Kidney (tissue), 14 donors: ENCODE results near the gene PXDN. TPM values are rescaled to one million over a fixed set of nuclear protein-coding genes. Genes with fewer than 3 reads are reported as not detected.

Source experiments
- DNase-seq, 5 donors: peaks; one replicate each; pipeline ENCODE4 v3.0.0-alpha.2; 2013 to 2020
- FAIRE-seq: peaks from 2 replicates; lab custom pipeline; 2012; peaks lifted over from hg19 to GRCh38; lab: Jason Lieb, UNC
- H3K27ac ChIP-seq, 2 donors: one replicate each; pipeline ENCODE4 v1.7.0; 2013; ENCODE audit warnings: low read depth in 2 of 2, low read length in 2 of 2, inconsistent platforms in 1 of 2
- H3K27me3 ChIP-seq: one replicate; pipeline ENCODE4 v1.7.1; 2013; ENCODE audit warnings: low read length, inconsistent platforms; ENCODE audit not compliant: control insufficient read depth, insufficient read depth
- H3K36me3 ChIP-seq, 3 donors: one replicate each; pipeline versions ENCODE4 v1.7.0 to v1.7.1; 2013; ENCODE audit warnings: low read length in 3 of 3, control low read depth in 1 of 3, inconsistent platforms in 1 of 3; ENCODE audit not compliant: insufficient read depth in 3 of 3, control insufficient read depth in 2 of 3
- H3K4me1 ChIP-seq, 3 donors: one replicate each; pipeline versions ENCODE4 v1.7.0 to v1.7.1; 2013; ENCODE audit warnings: low read length in 3 of 3, inconsistent platforms in 1 of 3, low read depth in 1 of 3; ENCODE audit not compliant: control insufficient read depth in 2 of 3, insufficient read depth in 2 of 3
- H3K4me3 ChIP-seq, 3 donors: one replicate each; pipeline versions ENCODE4 v1.7.0 to v1.8.1; 2013; ENCODE audit warnings: low read length in 3 of 3, control low read depth in 1 of 3, inconsistent platforms in 1 of 3
- H3K9ac ChIP-seq, 3 donors: one replicate each; pipeline versions ENCODE4 v1.7.0 to v1.7.1; 2013; ENCODE audit warnings: low read length in 3 of 3, control low read depth in 1 of 3, inconsistent platforms in 1 of 3
- H3K9me3 ChIP-seq, 3 donors: one replicate each; pipeline versions ENCODE4 v1.7.0 to v1.7.1; 2013; ENCODE audit warnings: low read length in 3 of 3, control low read depth in 1 of 3, inconsistent platforms in 1 of 3; ENCODE audit not compliant: control insufficient read depth in 2 of 3, insufficient read depth in 1 of 3
- intact Hi-C: fragments of 100-400 bp; cut with DNase I; formaldehyde crosslinking; loops from one replicate; pipeline ENCODE4 v1.11.1; 2022
- polyA plus RNA-seq: library from polyadenylated mRNA; stranded (reverse); fragments of 350-450 nt; fragmentation: Illumina TruSeq; extraction: RNeasy Lipid Tissue Mini Kit (QIAGEN cat#74804); gene quantifications from one replicate; pipeline ENCODE4 v1.2.3, GENCODE V29; 2014; ENCODE audit warnings: low read depth, low replicate concordance; ENCODE audit not compliant: insufficient read depth
- total RNA-seq: library from RNA; stranded (reverse); fragmentation: NEBNext Ultra II Directional; extraction: Animal tissue kit (Norgen Biotek cat#: 25700); gene quantifications from one replicate; pipeline ENCODE4 v1.2.1, GENCODE V29; 2021
- TF ChIP-seq, protein P1 (sequence below): IDR thresholded peaks from 3 replicates; pipeline ENCODE4 v1.5.1; 2012; ENCODE audit warnings: mild to moderate bottlenecking, moderate library complexity, borderline replicate concordance; ENCODE audit not compliant: insufficient read depth; ENCODE audit errors: extremely low read depth
- donor health status: control.
- donor health status: control.
- donor health status: control.
- donor health status: control.
- donor health status: control.
- donor health status: DM: yes; HTN: yes; CAD: no.
- donor health status: Normal renal cell carcinoma (clear cell type).

Gene PXDN
- total and polyA plus RNA-seq, 2 donors from 2014 or later = 4.7 to 42.3 TPM

DNA sequence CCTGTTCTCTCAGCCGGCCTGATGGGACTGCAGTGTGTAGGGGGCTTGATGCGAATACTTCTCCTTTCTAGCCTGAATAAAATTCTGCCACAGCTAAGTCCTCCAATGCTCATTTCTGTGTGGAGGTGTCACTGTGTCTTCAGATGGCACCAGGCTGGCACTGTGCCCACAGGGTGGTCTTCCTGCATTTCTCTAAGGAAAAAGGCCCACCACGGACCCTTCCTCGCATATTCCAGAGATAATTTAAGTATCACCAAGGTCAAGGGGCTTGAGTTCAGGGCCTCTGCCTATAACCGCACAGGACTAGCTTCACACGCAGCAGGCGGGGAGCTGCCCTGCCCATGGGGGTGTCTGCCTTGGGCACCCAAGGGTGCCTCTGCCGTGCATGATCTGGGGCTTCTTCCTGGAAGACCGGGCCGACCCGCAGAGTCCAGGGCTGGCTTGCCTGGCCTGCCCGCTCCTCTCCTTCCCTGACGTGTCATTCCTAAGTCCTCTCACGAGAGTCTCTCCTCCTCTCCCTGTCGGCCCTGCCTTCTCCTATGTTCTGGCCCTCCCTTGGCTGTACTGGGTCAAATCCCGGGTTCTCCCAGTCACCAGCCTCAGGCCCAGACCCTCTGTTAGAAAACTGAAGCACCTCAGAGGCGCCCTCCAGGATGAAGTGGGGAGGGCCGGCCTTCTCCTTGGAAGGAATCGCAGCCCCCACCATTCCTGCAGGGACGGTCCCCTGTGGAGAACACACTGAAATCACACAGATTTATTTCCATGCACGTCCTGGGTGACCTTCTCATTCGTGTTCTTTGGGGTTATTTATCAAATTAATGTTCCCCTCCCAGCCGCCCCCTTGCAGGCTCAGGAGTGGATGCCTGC, 48.9 kb upstream of the PXDN start:
- intact Hi-C loops = no loop called here
- TF ChIP-seq, protein P1, sequence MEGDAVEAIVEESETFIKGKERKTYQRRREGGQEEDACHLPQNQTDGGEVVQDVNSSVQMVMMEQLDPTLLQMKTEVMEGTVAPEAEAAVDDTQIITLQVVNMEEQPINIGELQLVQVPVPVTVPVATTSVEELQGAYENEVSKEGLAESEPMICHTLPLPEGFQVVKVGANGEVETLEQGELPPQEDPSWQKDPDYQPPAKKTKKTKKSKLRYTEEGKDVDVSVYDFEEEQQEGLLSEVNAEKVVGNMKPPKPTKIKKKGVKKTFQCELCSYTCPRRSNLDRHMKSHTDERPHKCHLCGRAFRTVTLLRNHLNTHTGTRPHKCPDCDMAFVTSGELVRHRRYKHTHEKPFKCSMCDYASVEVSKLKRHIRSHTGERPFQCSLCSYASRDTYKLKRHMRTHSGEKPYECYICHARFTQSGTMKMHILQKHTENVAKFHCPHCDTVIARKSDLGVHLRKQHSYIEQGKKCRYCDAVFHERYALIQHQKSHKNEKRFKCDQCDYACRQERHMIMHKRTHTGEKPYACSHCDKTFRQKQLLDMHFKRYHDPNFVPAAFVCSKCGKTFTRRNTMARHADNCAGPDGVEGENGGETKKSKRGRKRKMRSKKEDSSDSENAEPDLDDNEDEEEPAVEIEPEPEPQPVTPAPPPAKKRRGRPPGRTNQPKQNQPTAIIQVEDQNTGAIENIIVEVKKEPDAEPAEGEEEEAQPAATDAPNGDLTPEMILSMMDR = no peak
- Histone ChIP-seq H3K9ac (no peak overlapping the region), H3K27me3 (no peaks in the 10 kb centered on the region), H3K4me3 (no peak overlapping the region), H3K9me3 (no peaks in the 10 kb centered on the region), H3K4me1 (no peaks in the 10 kb centered on the region), H3K36me3 (no peaks in the 10 kb centered on the region), H3K27ac (no peak overlapping the region)
- FAIRE-seq (no peak), DNase-seq (peak in 1 of 5 donors; percentile 52)

DNA sequence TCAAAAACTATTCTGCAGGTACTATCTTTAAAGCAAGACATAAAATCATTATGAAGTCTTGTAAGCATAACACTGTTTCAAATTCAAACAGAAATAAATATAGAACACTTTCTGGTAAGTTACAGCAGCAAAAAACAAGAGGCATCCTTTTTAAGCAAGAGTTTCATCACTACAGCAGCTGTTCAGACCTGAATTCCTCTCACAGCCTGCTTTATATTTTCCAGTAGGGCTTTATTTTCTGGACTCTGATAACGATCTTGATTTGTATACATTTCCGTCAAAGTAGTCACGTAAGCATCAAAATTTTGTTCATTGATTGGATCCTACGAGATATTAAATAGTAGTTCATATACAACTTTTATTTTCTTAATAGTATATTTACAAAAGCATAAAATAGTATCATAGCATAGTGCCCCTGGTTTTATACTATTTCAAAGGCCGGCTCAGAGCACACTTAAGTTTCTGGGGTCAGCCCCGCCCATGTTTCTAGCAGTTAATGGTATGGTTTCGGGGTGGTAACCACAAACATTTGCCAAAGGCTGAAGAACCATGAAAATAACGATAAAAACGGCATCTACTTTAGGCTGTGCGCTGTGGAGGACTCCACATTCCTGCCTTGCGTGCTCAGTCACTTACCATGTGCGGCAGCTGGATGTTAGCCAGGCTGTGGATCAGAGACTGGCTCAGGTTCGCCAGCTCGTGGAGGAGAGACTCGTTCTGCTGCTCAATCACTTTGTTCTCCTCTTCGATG, 47.5 kb upstream of the PXDN start:
- Histone ChIP-seq H3K4me3 (no peak overlapping the region), H3K27me3 (no peaks in the 10 kb centered on the region), H3K9me3 (no peaks in the 10 kb centered on the region), H3K4me1 (no peaks in the 10 kb centered on the region), H3K36me3 (no peaks in the 10 kb centered on the region), H3K9ac (no peak overlapping the region), H3K27ac (no peak overlapping the region)
- DNase-seq (no peak), FAIRE-seq (no peak)
- intact Hi-C loops = no loop called here
- TF ChIP-seq, protein P1 = no peak

DNA sequence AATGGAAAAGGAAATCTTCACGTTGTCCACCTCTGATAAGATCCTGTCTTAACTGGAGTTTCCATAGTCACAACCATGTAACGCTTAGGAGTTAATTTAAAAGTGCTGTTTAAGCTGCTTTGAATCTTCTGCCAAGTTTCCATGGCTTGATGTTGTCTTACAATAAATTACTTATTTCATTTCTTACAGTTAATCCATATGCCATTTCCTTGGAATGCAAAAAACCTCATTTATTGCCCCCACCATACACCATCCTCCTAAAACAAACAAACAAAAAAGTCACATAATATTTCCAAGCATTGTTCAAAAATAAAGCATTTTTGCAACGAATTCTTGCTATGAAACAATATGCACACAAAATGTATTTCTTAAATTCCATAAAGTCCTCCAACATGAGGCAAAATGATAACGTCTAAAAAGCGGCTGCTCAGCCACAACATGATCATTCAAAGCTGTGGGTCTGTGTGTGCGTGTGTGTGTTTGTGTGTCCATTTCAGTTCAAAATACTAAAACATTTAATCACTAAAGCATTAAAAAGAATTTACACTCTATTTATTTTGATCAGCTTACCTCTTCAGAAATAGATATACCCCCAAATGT, 46.8 kb upstream of the PXDN start:
- H3K4me1 ChIP-seq = no peaks in the 10 kb centered on the region
- FAIRE-seq (no peak), DNase-seq (peak in 1 of 5 donors; percentile 70)
- H3K4me3 ChIP-seq = no peak overlapping the region
- intact Hi-C loops = no loop called here
- TF ChIP-seq, protein P1 = no peak
- no peaks in the 10 kb centered on the region for H3K27me3 ChIP-seq
- no peak overlapping the region for H3K27ac ChIP-seq
- H3K9me3 ChIP-seq = no peaks in the 10 kb centered on the region
- no peaks in the 10 kb centered on the region for H3K36me3 ChIP-seq
- H3K9ac ChIP-seq = no peak overlapping the region
